Measurements from ENCODE around the gene TRAPPC3L.

Gene TRAPPC3L

GRCh38 chr6:116461932-116462885, 83.3 kb downstream of the TRAPPC3L start:
- ATAC-seq: peak; percentile 72

DNA sequence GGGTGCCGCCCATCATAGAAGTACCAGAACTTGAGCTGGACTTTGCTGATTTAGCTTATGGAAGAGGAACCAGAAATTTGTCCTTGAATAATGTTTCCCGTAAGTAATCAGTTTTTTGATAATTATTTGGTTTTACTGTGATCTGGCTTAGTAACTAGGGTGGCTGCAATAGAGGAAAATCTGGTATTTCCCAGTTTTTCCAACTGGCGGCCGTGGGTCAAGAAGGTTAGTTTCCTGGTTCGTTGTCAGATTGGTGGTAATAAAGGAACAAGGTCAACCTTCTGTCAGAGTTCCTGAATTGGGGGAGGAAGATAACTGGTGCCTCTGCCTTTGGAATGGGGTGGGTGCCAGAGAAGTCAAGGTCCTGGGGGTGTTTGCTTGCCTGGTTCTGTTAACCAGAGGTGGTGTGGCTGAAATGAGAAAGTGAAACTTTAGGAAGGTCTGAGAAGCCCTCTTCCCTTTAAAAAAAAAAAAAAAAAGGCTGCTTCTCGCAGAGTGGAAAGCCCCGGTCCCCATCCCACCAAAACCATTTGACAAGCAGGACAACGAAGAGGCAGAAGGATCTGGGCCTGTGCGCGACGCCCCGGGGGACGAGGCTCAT, 84.1 kb downstream of the TRAPPC3L start, which contains the start of gene CALHM6:
Gene CALHM6 (plus strand): TSS at position 45 of the 601 bp plus-strand sequence. CDS start 555 bp downstream, at position 600.
- TF ChIP-seq, protein P1, sequence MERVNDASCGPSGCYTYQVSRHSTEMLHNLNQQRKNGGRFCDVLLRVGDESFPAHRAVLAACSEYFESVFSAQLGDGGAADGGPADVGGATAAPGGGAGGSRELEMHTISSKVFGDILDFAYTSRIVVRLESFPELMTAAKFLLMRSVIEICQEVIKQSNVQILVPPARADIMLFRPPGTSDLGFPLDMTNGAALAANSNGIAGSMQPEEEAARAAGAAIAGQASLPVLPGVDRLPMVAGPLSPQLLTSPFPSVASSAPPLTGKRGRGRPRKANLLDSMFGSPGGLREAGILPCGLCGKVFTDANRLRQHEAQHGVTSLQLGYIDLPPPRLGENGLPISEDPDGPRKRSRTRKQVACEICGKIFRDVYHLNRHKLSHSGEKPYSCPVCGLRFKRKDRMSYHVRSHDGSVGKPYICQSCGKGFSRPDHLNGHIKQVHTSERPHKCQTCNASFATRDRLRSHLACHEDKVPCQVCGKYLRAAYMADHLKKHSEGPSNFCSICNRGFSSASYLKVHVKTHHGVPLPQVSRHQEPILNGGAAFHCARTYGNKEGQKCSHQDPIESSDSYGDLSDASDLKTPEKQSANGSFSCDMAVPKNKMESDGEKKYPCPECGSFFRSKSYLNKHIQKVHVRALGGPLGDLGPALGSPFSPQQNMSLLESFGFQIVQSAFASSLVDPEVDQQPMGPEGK (CRISPR knock-in tag; IDR thresholded peaks at IDR 0.05; ENCODE audit: borderline replicate concordance): no peak
- TF ChIP-seq RARB (CRISPR knock-in tag; IDR thresholded peaks at IDR 0.05) (no peak), ISL1 (CRISPR knock-in tag; IDR thresholded peaks at IDR 0.05) (no peak), ZC3H10 (CRISPR knock-in tag; IDR thresholded peaks at IDR 0.05) (no peak), OSR1 (CRISPR knock-in tag; IDR thresholded peaks at IDR 0.05) (no peak), CSDC2 (CRISPR knock-in tag; IDR thresholded peaks at IDR 0.05) (no peak)
- ATAC-seq: no peak

More at GRCh38 chr6:116461932-116462885, 83.3 kb downstream of the TRAPPC3L start:
- TF ChIP-seq ESRRG (CRISPR knock-in tag; IDR thresholded peaks at IDR 0.05) (no peak), TCF4 (CRISPR knock-in tag; IDR thresholded peaks at IDR 0.05; ENCODE audit: borderline replicate concordance) (no peak), BACH2 (CRISPR knock-in tag; IDR thresholded peaks at IDR 0.05; ENCODE audit: borderline replicate concordance) (no peak), ZNF8 (CRISPR knock-in tag; IDR thresholded peaks at IDR 0.05) (no peak), ZNF70 (CRISPR knock-in tag; IDR thresholded peaks at IDR 0.05) (no peak), ZFP3 (CRISPR knock-in tag; IDR thresholded peaks at IDR 0.05) (no peak), PPARA (CRISPR knock-in tag; IDR thresholded peaks at IDR 0.05; ENCODE audit: borderline replicate concordance) (no peak)

GRCh38 chr6:116459927-116460326, 85.6 kb downstream of the TRAPPC3L start:
- ATAC-seq: no peak
- no peak for TF ChIP-seq SNAI2 (CRISPR knock-in tag; IDR thresholded peaks at IDR 0.05)
- no peak for TF ChIP-seq ZFP30 (CRISPR knock-in tag; IDR thresholded peaks at IDR 0.05)
- TF ChIP-seq TCF4 (CRISPR knock-in tag; IDR thresholded peaks at IDR 0.05; ENCODE audit: borderline replicate concordance): no peak
- no peak for TF ChIP-seq CREB5 (CRISPR knock-in tag; IDR thresholded peaks at IDR 0.05; ENCODE audit: low read depth)
- TF ChIP-seq PPARA (CRISPR knock-in tag; IDR thresholded peaks at IDR 0.05; ENCODE audit: borderline replicate concordance): no peak
- TF ChIP-seq RARB (CRISPR knock-in tag; IDR thresholded peaks at IDR 0.05): no peak
- TF ChIP-seq CSRNP3 (CRISPR knock-in tag; IDR thresholded peaks at IDR 0.05): no peak
- TF ChIP-seq ESRRG (CRISPR knock-in tag; IDR thresholded peaks at IDR 0.05): no peak
- no peak for TF ChIP-seq GLIS3 (CRISPR knock-in tag; IDR thresholded peaks at IDR 0.05)

- ATAC-seq: no peak
- TF ChIP-seq, protein P1 (CRISPR knock-in tag; IDR thresholded peaks at IDR 0.05; ENCODE audit: borderline replicate concordance): no peak
- TF ChIP-seq ZFP3 (CRISPR knock-in tag; IDR thresholded peaks at IDR 0.05) (no peak), ZC3H10 (CRISPR knock-in tag; IDR thresholded peaks at IDR 0.05) (no peak), CSRNP3 (CRISPR knock-in tag; IDR thresholded peaks at IDR 0.05) (no peak), PPARA (CRISPR knock-in tag; IDR thresholded peaks at IDR 0.05; ENCODE audit: borderline replicate concordance) (no peak), CREB5 (CRISPR knock-in tag; IDR thresholded peaks at IDR 0.05; ENCODE audit: low read depth) (no peak)
- TF ChIP-seq, protein P2, sequence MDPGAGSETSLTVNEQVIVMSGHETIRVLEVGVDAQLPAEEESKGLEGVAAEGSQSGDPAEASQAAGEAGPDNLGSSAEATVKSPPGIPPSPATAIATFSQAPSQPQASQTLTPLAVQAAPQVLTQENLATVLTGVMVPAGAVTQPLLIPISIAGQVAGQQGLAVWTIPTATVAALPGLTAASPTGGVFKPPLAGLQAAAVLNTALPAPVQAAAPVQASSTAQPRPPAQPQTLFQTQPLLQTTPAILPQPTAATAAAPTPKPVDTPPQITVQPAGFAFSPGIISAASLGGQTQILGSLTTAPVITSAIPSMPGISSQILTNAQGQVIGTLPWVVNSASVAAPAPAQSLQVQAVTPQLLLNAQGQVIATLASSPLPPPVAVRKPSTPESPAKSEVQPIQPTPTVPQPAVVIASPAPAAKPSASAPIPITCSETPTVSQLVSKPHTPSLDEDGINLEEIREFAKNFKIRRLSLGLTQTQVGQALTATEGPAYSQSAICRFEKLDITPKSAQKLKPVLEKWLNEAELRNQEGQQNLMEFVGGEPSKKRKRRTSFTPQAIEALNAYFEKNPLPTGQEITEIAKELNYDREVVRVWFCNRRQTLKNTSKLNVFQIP (CRISPR knock-in tag; IDR thresholded peaks at IDR 0.05; ENCODE audit: borderline replicate concordance, low read depth): no peak
Measured at GRCh38 chr6:116458264-116458663, 87.2 kb downstream of the TRAPPC3L start.
